ENCODE measurements around the gene WWOX. TPM values are rescaled to one million over a fixed set of nuclear protein-coding genes. Genes with fewer than 3 reads are reported as not detected.

WWOX gene
- total RNA-seq, 1 donor from 2014 or later = 106 TPM

GRCh38 chr16:78462288-78463208, 363.1 kb downstream of the WWOX start:
- Histone ChIP-seq H3K9me3 (no peaks in the 10 kb centered on the region), H3K36me3 (no peaks in the 10 kb centered on the region), H3K27me3 (no peaks in the 10 kb centered on the region), H3K4me3 (peak overlapping the region in 1 of 2 donors; percentile 41), H3K27ac (no peak overlapping the region), H3K4me1 (peaks cover 0 to 3% of the 10 kb centered on the region in 2 donors)
- intact Hi-C loops (cut with DNase I) = no loop called here
- TF ChIP-seq, protein P1, sequence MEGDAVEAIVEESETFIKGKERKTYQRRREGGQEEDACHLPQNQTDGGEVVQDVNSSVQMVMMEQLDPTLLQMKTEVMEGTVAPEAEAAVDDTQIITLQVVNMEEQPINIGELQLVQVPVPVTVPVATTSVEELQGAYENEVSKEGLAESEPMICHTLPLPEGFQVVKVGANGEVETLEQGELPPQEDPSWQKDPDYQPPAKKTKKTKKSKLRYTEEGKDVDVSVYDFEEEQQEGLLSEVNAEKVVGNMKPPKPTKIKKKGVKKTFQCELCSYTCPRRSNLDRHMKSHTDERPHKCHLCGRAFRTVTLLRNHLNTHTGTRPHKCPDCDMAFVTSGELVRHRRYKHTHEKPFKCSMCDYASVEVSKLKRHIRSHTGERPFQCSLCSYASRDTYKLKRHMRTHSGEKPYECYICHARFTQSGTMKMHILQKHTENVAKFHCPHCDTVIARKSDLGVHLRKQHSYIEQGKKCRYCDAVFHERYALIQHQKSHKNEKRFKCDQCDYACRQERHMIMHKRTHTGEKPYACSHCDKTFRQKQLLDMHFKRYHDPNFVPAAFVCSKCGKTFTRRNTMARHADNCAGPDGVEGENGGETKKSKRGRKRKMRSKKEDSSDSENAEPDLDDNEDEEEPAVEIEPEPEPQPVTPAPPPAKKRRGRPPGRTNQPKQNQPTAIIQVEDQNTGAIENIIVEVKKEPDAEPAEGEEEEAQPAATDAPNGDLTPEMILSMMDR (IDR thresholded peaks at IDR 0.05) = no peak
- DNase-seq (ENCODE audit: low spot score in 2 of 2) = no peak

GRCh38 chr16:78463591-78463990, 364.1 kb downstream of the WWOX start:
- H3K4me3 ChIP-seq = no peak overlapping the region
- peaks cover 0 to 3% of the 10 kb centered on the region in 2 donors for H3K4me1 ChIP-seq
- no peaks in the 10 kb centered on the region for H3K27me3 ChIP-seq
- no peak for DNase-seq (ENCODE audit: low spot score in 2 of 2)
- H3K27ac ChIP-seq = no peak overlapping the region
- no peaks in the 10 kb centered on the region for H3K9me3 ChIP-seq
- no peaks in the 10 kb centered on the region for H3K36me3 ChIP-seq
- TF ChIP-seq, protein P1 (IDR thresholded peaks at IDR 0.05) = no peak
- intact Hi-C loops (cut with DNase I) = no loop called here

DNA sequence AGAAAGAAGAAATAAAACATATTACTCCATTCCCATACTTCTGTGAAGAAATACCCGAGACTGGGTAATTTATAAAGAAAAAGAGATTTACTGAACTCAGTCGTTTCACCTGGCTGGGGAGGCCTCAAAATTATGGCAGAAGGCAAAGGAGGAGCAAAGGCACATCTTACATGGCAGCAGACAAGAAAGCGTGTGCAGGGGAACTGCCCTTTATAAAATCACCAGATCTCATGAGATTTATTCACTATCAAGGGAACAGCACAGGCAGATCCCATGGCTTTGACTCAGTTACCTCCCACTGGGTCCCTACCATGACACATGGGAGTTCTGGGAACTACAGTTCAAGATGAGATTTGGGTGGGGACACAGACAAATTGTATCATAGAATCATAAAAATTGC, 365.4 kb downstream of the WWOX start:
- Histone ChIP-seq H3K27ac (no peak overlapping the region), H3K36me3 (no peaks in the 10 kb centered on the region), H3K27me3 (no peaks in the 10 kb centered on the region), H3K4me3 (no peak overlapping the region), H3K4me1 (peaks cover 0 to 3% of the 10 kb centered on the region in 2 donors), H3K9me3 (no peaks in the 10 kb centered on the region)
- TF ChIP-seq, protein P1 (IDR thresholded peaks at IDR 0.05) = no peak
- DNase-seq (ENCODE audit: low spot score in 2 of 2) = no peak
- intact Hi-C loops (cut with DNase I) = no loop called here

DNA sequence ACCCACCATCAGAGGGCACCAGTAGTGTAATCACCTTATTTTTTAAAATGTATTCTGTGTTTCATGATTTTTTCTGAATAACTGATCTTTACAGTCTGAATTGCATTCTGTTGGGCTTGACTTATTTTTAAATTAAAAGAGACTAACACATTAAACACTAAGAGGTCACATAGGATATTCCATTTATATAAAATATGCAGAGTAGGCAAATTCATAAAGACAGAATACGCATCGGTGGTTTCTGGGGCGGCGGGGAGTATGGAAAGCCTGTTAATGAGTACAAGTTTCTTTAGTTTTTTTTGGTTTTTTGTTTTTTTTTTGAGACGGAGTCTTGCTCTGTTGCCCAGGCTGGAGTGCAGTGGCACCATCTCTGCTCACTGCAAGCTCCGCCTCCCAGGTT, 366.3 kb downstream of the WWOX start:
- TF ChIP-seq, protein P1 (IDR thresholded peaks at IDR 0.05) = no peak
- Histone ChIP-seq H3K9me3 (no peaks in the 10 kb centered on the region), H3K4me1 (peaks cover 0 to under 1% of the 10 kb centered on the region in 2 donors), H3K36me3 (no peaks in the 10 kb centered on the region), H3K27ac (no peak overlapping the region), H3K27me3 (no peaks in the 10 kb centered on the region), H3K4me3 (no peak overlapping the region)
- intact Hi-C loops (cut with DNase I) = no loop called here
- no peak for DNase-seq (ENCODE audit: low spot score in 2 of 2)

DNA sequence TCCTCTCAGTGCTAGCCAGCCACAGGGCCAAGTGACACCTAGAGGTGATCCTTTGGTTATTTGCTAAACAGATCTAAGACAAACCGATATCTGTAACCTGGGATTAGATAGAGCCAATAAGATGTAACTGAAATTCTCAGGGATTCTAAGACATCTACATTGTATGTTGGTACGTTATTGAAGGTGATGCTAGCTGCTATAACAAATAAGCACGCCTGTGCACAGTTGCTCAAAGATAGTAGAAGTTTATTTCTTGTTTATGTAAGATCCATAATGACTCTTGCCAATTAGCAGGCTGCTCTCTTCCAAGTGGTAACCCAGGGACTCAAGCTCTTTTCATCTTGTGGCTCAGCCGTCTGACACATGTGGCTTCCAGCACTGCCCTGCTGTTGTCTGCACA, 370.3 kb downstream of the WWOX start:
- H3K36me3 ChIP-seq = no peaks in the 10 kb centered on the region
- H3K4me3 ChIP-seq = no peak overlapping the region
- no peaks in the 10 kb centered on the region for H3K4me1 ChIP-seq
- H3K27ac ChIP-seq = no peak overlapping the region
- TF ChIP-seq, protein P1 (IDR thresholded peaks at IDR 0.05) = no peak
- no peaks in the 10 kb centered on the region for H3K27me3 ChIP-seq
- H3K9me3 ChIP-seq = no peaks in the 10 kb centered on the region
- intact Hi-C loops (cut with DNase I) = no loop called here
- DNase-seq (ENCODE audit: low spot score in 2 of 2) = no peak
